ENCODE measurements around the gene MPND. TPM values are rescaled to one million over a fixed set of nuclear protein-coding genes. Genes with fewer than 3 reads are reported as not detected.

MPND gene
- total RNA-seq (2014; rRNA removed; shearing (Covaris generic)) = 1.3 and 2.7 TPM in 2 replicates
- 4.0 and 6.3 TPM in 2 replicates for polyA plus RNA-seq (2015; cell fraction: cytosol; rRNA removed)
- polyA plus RNA-seq (2015; cell fraction: nucleus; rRNA removed) = 4.5 and 4.6 TPM in 2 replicates

GRCh38 chr19:4343370-4344307, at the start of gene MPND:
Gene MPND, plus strand, starts transcription at chr19:4343562. Its CDS starts 32 bp downstream, at chr19:4343594.
- peak; percentile 12 for DNase-seq (ENCODE audit: low read depth)

- DNase-seq (ENCODE audit: low read depth) = no peak
These were observed 49.0 kb upstream of the MPND start for GRCh38 chr19:4294389-4294788.

- DNase-seq (ENCODE audit: low read depth) = no peak
These were observed 47.2 kb upstream of the MPND start for GRCh38 chr19:4295972-4296771.

GRCh38 chr19:4297901-4298809, 45.2 kb upstream of the MPND start:
- DNase-seq (ENCODE audit: low read depth) = peak; percentile 26

- no peak for DNase-seq (ENCODE audit: low read depth)
These were observed 44.4 kb upstream of the MPND start for GRCh38 chr19:4298810-4299550.

- no peak for DNase-seq (ENCODE audit: low read depth)
These were observed 42.8 kb upstream of the MPND start for GRCh38 chr19:4300589-4300988.

- no peak for DNase-seq (ENCODE audit: low read depth)
These were observed 41.6 kb upstream of the MPND start for GRCh38 chr19:4301590-4302242.

GRCh38 chr19:4302243-4302640, 41.1 kb upstream of the MPND start, which contains the start of gene TMIGD2:
Gene TMIGD2, minus strand, starts transcription at chr19:4302389. Its CDS starts 4 bp downstream, at chr19:4302385.
- no peak for DNase-seq (ENCODE audit: low read depth)

- DNase-seq (ENCODE audit: low read depth) = no peak
These were observed 39.4 kb upstream of the MPND start for GRCh38 chr19:4303819-4304537.

- peak; percentile 53 for DNase-seq (ENCODE audit: low read depth)
These were observed 38.7 kb upstream of the MPND start, which contains the start of gene FSD1 for GRCh38 chr19:4304538-4305256. Gene FSD1, plus strand, starts transcription at chr19:4304598. Its CDS starts 149 bp downstream, at chr19:4304747.

- no peak for DNase-seq (ENCODE audit: low read depth)
These were observed 38.1 kb upstream of the MPND start for GRCh38 chr19:4305257-4305612.

- DNase-seq (ENCODE audit: low read depth) = no peak
These were observed 37.7 kb upstream of the MPND start for GRCh38 chr19:4305659-4306058.

- DNase-seq (ENCODE audit: low read depth) = no peak
These were observed 32.9 kb upstream of the MPND start for GRCh38 chr19:4310247-4311121.

GRCh38 chr19:4313847-4314490, 29.4 kb upstream of the MPND start:
- DNase-seq (ENCODE audit: low read depth) = no peak

GRCh38 chr19:4316956-4317355, 26.4 kb upstream of the MPND start:
- no peak for DNase-seq (ENCODE audit: low read depth)

- no peak for DNase-seq (ENCODE audit: low read depth)
These were observed 24.9 kb upstream of the MPND start for GRCh38 chr19:4318460-4318859.
